Esophagus squamous epithelium (tissue), 5 donors: ENCODE results near the gene PRSS35. TPM values are rescaled to one million over a fixed set of nuclear protein-coding genes. Genes with fewer than 3 reads are reported as not detected.

Source experiments
- DNase-seq: peaks from one replicate; lab custom pipeline; 2025; lab: John Stamatoyannopoulos, UW
- H3K27ac ChIP-seq, 4 donors: fragments of 200-600 bp; sonication (generic); one replicate each; pipeline ENCODE4 v1.5.1; 2016 to 2019; ENCODE audit warnings: mild to moderate bottlenecking in 1 of 4
- H3K27me3 ChIP-seq, 4 donors: fragments of 200-600 bp; sonication (generic); 1 replicate in 3 of 4; 2 replicates in 1 of 4; pipeline versions ENCODE4 v1.5.1 to v1.6.0; 2017 to 2021; ENCODE audit warnings: antibody characterized with exemption in 1 of 4
- H3K36me3 ChIP-seq, 3 donors: fragments of 200-600 bp; sonication (generic); one replicate each; pipeline ENCODE4 v1.5.1; 2016 to 2019
- H3K4me1 ChIP-seq, 3 donors: fragments of 200-600 bp; sonication (generic); one replicate each; pipeline ENCODE4 v1.5.1; 2017 to 2019
- H3K4me3 ChIP-seq, 4 donors: fragments of 200-600 bp; sonication (generic); 1 replicate in 3 of 4; 2 replicates in 1 of 4; pipeline ENCODE4 v1.5.1; 2016 to 2019; ENCODE audit warnings: mild to moderate bottlenecking in 2 of 4, moderate library complexity in 1 of 4
- H3K9me3 ChIP-seq, 3 donors: fragments of 200-600 bp; sonication (generic); one replicate each; pipeline ENCODE4 v1.5.1; 2016 to 2019
- POLR2A ChIP-seq, 4 donors: fragments of 450-650 bp; IDR thresholded peaks; one replicate each; pipeline ENCODE4 v1.6.1; 2017; ENCODE audit warnings: antibody characterized with exemption in 4 of 4, mild to moderate bottlenecking in 4 of 4, moderate library complexity in 3 of 4
- WGBS, 2 donors: methylation state at CpG; one replicate each; pipeline ENCODE4 v1.1.5; 2018; 5-methylcytosine and 5-hydroxymethylcytosine counted together
- intact Hi-C: fragments of 100-400 bp; cut with DNase I; formaldehyde crosslinking; loops from one replicate; pipeline ENCODE4 v1.15.0; 2022
- total RNA-seq, 4 donors: library from RNA; depleted of rRNA; stranded (reverse); fragments of >200 nt; gene quantifications; one replicate each; pipeline ENCODE4 v1.1.0, GENCODE V29; 2016
- TF ChIP-seq, protein P1 (sequence below), 6 experiments: fragments of 450-650 bp in 4 of 6; fragments of 200-600 bp in 2 of 6; sonication (generic) in 2 of 6; IDR thresholded peaks; one replicate each; pipeline ENCODE4 v1.5.1; 2016 to 2019; ENCODE audit warnings: antibody characterized with exemption in 6 of 6, mild to moderate bottlenecking in 4 of 6, moderate library complexity in 4 of 6
- donor health status: DM: yes; HTN: yes; CAD: no.

PRSS35 gene, protein sequence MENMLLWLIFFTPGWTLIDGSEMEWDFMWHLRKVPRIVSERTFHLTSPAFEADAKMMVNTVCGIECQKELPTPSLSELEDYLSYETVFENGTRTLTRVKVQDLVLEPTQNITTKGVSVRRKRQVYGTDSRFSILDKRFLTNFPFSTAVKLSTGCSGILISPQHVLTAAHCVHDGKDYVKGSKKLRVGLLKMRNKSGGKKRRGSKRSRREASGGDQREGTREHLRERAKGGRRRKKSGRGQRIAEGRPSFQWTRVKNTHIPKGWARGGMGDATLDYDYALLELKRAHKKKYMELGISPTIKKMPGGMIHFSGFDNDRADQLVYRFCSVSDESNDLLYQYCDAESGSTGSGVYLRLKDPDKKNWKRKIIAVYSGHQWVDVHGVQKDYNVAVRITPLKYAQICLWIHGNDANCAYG
- total RNA-seq, result not detected

DNA sequence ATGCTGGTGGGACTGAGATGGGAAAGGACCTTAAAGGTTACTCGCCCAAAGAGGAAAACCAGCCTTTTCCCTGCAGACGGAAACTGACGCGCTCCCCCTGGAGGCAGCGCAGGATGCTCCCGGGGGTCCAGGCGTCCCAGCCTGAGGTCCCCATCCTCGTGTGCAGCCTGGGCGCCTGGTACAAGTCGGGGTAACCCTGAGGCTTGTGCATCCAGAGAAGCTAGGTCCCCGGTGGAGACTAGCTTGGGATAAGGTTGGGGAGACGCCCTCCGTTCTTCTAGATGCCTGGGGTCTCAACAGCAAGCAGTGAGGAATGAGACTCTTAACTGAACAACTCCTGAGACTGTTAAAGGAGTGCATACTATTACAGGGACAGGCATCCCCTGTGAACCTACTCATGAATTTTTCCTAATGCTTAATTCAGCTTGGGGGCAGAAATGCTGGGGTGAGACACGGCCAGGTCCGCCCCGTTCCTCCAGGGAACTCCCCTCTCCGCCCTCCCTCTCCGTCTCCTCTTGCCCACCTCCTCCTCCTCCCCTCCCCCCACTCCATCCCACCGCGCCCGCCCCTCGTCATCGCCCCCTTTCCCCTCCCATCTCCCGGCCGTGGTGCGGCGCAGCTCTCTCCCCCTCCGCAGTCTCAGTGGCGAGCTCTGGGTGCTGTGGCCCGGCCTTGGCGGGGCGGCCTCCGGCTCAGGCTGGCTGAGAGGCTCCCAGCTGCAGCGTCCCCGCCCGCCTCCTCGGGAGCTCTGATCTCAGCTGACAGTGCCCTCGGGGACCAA lies at the start of gene PRSS35:
TSS of gene PRSS35 (plus strand) at position 634 of the 781 bp plus-strand sequence. CDS start 10,908 bp downstream, outside the sequence.
- TF ChIP-seq POLR2A (IDR thresholded peaks at IDR 0.05), result no peak
- TF ChIP-seq, protein P1, sequence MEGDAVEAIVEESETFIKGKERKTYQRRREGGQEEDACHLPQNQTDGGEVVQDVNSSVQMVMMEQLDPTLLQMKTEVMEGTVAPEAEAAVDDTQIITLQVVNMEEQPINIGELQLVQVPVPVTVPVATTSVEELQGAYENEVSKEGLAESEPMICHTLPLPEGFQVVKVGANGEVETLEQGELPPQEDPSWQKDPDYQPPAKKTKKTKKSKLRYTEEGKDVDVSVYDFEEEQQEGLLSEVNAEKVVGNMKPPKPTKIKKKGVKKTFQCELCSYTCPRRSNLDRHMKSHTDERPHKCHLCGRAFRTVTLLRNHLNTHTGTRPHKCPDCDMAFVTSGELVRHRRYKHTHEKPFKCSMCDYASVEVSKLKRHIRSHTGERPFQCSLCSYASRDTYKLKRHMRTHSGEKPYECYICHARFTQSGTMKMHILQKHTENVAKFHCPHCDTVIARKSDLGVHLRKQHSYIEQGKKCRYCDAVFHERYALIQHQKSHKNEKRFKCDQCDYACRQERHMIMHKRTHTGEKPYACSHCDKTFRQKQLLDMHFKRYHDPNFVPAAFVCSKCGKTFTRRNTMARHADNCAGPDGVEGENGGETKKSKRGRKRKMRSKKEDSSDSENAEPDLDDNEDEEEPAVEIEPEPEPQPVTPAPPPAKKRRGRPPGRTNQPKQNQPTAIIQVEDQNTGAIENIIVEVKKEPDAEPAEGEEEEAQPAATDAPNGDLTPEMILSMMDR (IDR thresholded peaks at IDR 0.05), result peak in 5 of 6 experiments; percentile 32 to 62 (median 43)
- DNase-seq, result no peak
- H3K4me3 ChIP-seq, result peak within 1 kb of the TSS; percentile 19 to 66 (median 42)
- peaks cover 0 to 27% (median 0%) of the 10 kb centered on the region in 4 donors for H3K27me3 ChIP-seq
- intact Hi-C loops, result loop anchor here (5.0 kb wide), 1 partner anchor 95 kb away; no protein-coding TSS in a partner anchor
- H3K4me1 ChIP-seq, result peaks cover 0 to 14% (median 10%) of the 10 kb centered on the region in 3 donors
- WGBS, 2 donors, result 0 to 3% methylated on average over 7 to 16 of the region's 38 CpGs
- H3K9me3 ChIP-seq, result no peaks in the 10 kb centered on the region
- H3K27ac ChIP-seq, result peak within 1 kb of the TSS in 2 of 4 donors; percentile 3 to 17
- H3K36me3 ChIP-seq, result no peaks in the 10 kb centered on the region

GRCh38 chr6:83463886-83464285 lies 48.4 kb upstream of the PRSS35 start:
- no peaks in the 10 kb centered on the region for H3K36me3 ChIP-seq
- peak overlapping the region in 3 of 4 donors; percentile 9 to 50 (median 40) for H3K27ac ChIP-seq
- H3K27me3 ChIP-seq, result no peaks in the 10 kb centered on the region
- H3K4me3 ChIP-seq, result no peak overlapping the region
- TF ChIP-seq, protein P1 (IDR thresholded peaks at IDR 0.05), result no peak
- no peak for TF ChIP-seq POLR2A (IDR thresholded peaks at IDR 0.05)
- WGBS, 2 donors, result 18 to 33% methylated on average over 2 of the region's 2 CpGs
- H3K9me3 ChIP-seq, result no peaks in the 10 kb centered on the region
- intact Hi-C loops, result no loop called here
- no peak for DNase-seq
- peaks cover 0 to 7% (median 0%) of the 10 kb centered on the region in 3 donors for H3K4me1 ChIP-seq

GRCh38 chr6:83464381-83465140 lies 47.8 kb upstream of the PRSS35 start:
- H3K36me3 ChIP-seq, result no peaks in the 10 kb centered on the region
- H3K27ac ChIP-seq, result peak overlapping the region in 3 of 4 donors; percentile 9 to 50 (median 40)
- DNase-seq, result no peak
- no peaks in the 10 kb centered on the region for H3K27me3 ChIP-seq
- peaks cover 0 to 7% (median 0%) of the 10 kb centered on the region in 3 donors for H3K4me1 ChIP-seq
- WGBS, 2 donors, result 83 to 93% methylated on average over 5 of the region's 5 CpGs
- no peak overlapping the region for H3K4me3 ChIP-seq
- H3K9me3 ChIP-seq, result no peaks in the 10 kb centered on the region
- intact Hi-C loops, result no loop called here
- TF ChIP-seq, protein P1 (IDR thresholded peaks at IDR 0.05), result no peak
- no peak for TF ChIP-seq POLR2A (IDR thresholded peaks at IDR 0.05)

DNA sequence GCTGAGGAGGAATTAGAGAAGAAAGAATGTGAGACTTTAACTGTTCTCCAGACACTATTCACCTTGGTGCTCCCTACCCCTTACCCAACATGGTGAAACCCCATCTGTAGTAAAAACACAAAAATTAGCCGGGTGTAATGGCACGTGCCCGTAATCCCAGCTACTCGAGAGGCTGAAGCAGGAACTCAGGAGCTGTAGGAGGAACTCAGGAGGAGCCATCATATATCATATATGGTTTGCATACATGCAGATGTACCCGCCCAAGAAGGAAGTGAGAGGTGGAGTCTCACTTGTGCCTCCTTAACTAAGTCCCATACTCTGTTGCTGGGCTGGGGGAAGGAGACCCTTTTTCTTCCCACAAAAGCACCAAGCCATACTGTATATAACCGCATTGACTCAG lies 46.0 kb upstream of the PRSS35 start:
- Histone ChIP-seq H3K27ac (no peak overlapping the region), H3K4me3 (no peak overlapping the region), H3K4me1 (peaks cover 0 to 7% (median 0%) of the 10 kb centered on the region in 3 donors), H3K9me3 (no peaks in the 10 kb centered on the region), H3K36me3 (no peaks in the 10 kb centered on the region), H3K27me3 (no peaks in the 10 kb centered on the region)
- intact Hi-C loops, result no loop called here
- 67 to 71% methylated on average over 6 of the region's 6 CpGs for WGBS, 2 donors
- DNase-seq, result no peak
- TF ChIP-seq, protein P1 (IDR thresholded peaks at IDR 0.05), result no peak
- no peak for TF ChIP-seq POLR2A (IDR thresholded peaks at IDR 0.05)
